NT2/D1 (cell line): Measurements from ENCODE around the gene TBC1D22A.

Experiments
- SUZ12 ChIP-seq: IDR thresholded peaks from 2 replicates; pipeline ENCODE4 v1.6.1; 2011; ENCODE audit not compliant: insufficient read length, insufficient read depth; ENCODE audit errors: extremely low read depth
- YY1 ChIP-seq: IDR thresholded peaks from 2 replicates; pipeline ENCODE4 v1.6.1; 2011; ENCODE audit not compliant: insufficient read length, insufficient read depth

DNA sequence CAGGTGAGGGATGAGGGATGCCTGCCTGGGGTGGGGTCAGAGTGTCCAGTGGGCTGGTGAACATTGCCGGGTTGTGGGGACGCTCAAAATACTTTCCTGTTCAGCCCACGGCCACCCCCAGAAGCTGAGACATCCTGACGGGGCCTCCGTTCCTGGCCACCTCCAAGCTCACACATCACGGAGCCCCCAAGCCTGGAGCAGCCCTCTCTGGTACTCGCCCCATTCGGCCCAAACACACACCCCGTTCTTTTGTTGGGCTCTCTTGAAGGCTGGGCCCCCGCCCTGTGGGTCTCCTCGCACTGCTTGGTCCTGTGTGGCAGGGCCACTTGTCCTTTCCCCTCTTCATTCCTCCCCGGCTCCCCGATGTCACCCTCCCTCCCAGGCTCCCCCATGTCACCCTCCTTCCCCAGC is 442.6 kb downstream of the TBC1D22A start:
- TF ChIP-seq YY1 (no peak), SUZ12 (no peak)
